Activated naive CD8-positive, alpha-beta T cell treated with anti-CD3 and anti-CD28 coated beads, Interleukin-2, amount 50 U/mL, for 24 hours (primary cell): ENCODE data around the gene PIGU.

Source experiments
- ATAC-seq: fragments of 150-1000 bp; cut with Tn5 transposase; one replicate; pipeline ENCODE4 v1.10.0; 2021
- DNase-seq: peaks from one replicate; pipeline ENCODE4 v3.0.0; 2021
- H3K27ac Mint-ChIP-seq: one replicate; pipeline ENCODE4 v1.8.0; 2021; ENCODE audit warnings: mild to moderate bottlenecking, mixed read lengths
- H3K27me3 Mint-ChIP-seq: one replicate; pipeline ENCODE4 v1.8.0; 2021; ENCODE audit warnings: mixed read lengths
- H3K36me3 Mint-ChIP-seq: one replicate; pipeline ENCODE4 v1.8.0; 2021; ENCODE audit warnings: low read depth, mixed read lengths
- H3K4me1 Mint-ChIP-seq: one replicate; pipeline ENCODE4 v1.8.0; 2021; ENCODE audit warnings: mixed read lengths
- H3K4me3 Mint-ChIP-seq: one replicate; pipeline ENCODE4 v1.8.0; 2021; ENCODE audit warnings: mild to moderate bottlenecking, moderate library complexity, mixed read lengths
- H3K9me3 Mint-ChIP-seq: one replicate; pipeline ENCODE4 v1.8.0; 2021; ENCODE audit warnings: mixed read lengths

Gene PIGU

GRCh38 chr20:34541264-34541901, 135.5 kb downstream of the PIGU start:
- ATAC-seq (peak; percentile 26), DNase-seq (no peak)
- peaks cover 15% of the 10 kb centered on the region for H3K36me3 Mint-ChIP-seq
- H3K27me3 Mint-ChIP-seq: no peaks in the 10 kb centered on the region
- H3K27ac Mint-ChIP-seq: peak overlapping the region; percentile 84
- peaks cover 13% of the 10 kb centered on the region for H3K4me1 Mint-ChIP-seq
- no peak overlapping the region for H3K4me3 Mint-ChIP-seq
- H3K9me3 Mint-ChIP-seq: no peaks in the 10 kb centered on the region

- no peak for ATAC-seq
- H3K4me3 Mint-ChIP-seq: no peak overlapping the region
These were observed 136.2 kb downstream of the PIGU start for GRCh38 chr20:34540596-34541263.

GRCh38 chr20:34539756-34540155, 137.1 kb downstream of the PIGU start:
- H3K9me3 Mint-ChIP-seq: no peaks in the 10 kb centered on the region
- no peak for ATAC-seq
- no peak for DNase-seq
- no peak overlapping the region for H3K27ac Mint-ChIP-seq
- H3K4me1 Mint-ChIP-seq: peaks cover 13% of the 10 kb centered on the region
- no peak overlapping the region for H3K4me3 Mint-ChIP-seq
- no peaks in the 10 kb centered on the region for H3K27me3 Mint-ChIP-seq
- H3K36me3 Mint-ChIP-seq: peaks cover 18% of the 10 kb centered on the region

More at GRCh38 chr20:34540596-34541263, 136.2 kb downstream of the PIGU start:
- Mint-ChIP-seq H3K9me3 (no peaks in the 10 kb centered on the region), H3K36me3 (peaks cover 15% of the 10 kb centered on the region), H3K4me1 (peaks cover 13% of the 10 kb centered on the region), H3K27ac (peak overlapping the region; percentile 84), H3K27me3 (no peaks in the 10 kb centered on the region)
- DNase-seq: no peak

GRCh38 chr20:34538671-34539123, 138.2 kb downstream of the PIGU start:
- Mint-ChIP-seq H3K27me3 (no peaks in the 10 kb centered on the region), H3K36me3 (peaks cover 21% of the 10 kb centered on the region), H3K27ac (no peak overlapping the region), H3K4me3 (no peak overlapping the region), H3K9me3 (no peaks in the 10 kb centered on the region), H3K4me1 (peaks cover 6% of the 10 kb centered on the region)
- peak; percentile 67 for DNase-seq
- peak; percentile 45 for ATAC-seq

GRCh38 chr20:34537651-34538050, 139.2 kb downstream of the PIGU start:
- Mint-ChIP-seq H3K9me3 (no peaks in the 10 kb centered on the region), H3K4me3 (no peak overlapping the region), H3K36me3 (peaks cover 21% of the 10 kb centered on the region), H3K4me1 (peaks cover 6% of the 10 kb centered on the region), H3K27ac (no peak overlapping the region), H3K27me3 (no peaks in the 10 kb centered on the region)
- ATAC-seq (no peak), DNase-seq (no peak)

- H3K27ac Mint-ChIP-seq: no peak overlapping the region
These were observed 140.0 kb downstream of the PIGU start for GRCh38 chr20:34536798-34537394.

GRCh38 chr20:34535857-34536256, 141.0 kb downstream of the PIGU start:
- ATAC-seq: no peak
- no peaks in the 10 kb centered on the region for H3K27me3 Mint-ChIP-seq
- no peak overlapping the region for H3K27ac Mint-ChIP-seq
- H3K36me3 Mint-ChIP-seq: peaks cover 18% of the 10 kb centered on the region
- no peak overlapping the region for H3K4me3 Mint-ChIP-seq
- H3K9me3 Mint-ChIP-seq: no peaks in the 10 kb centered on the region
- H3K4me1 Mint-ChIP-seq: no peaks in the 10 kb centered on the region
- no peak for DNase-seq

More at GRCh38 chr20:34536798-34537394, 140.0 kb downstream of the PIGU start:
- peaks cover 6% of the 10 kb centered on the region for H3K4me1 Mint-ChIP-seq
- no peaks in the 10 kb centered on the region for H3K27me3 Mint-ChIP-seq
- DNase-seq (peak; percentile 53), ATAC-seq (peak; percentile 30)
- no peaks in the 10 kb centered on the region for H3K9me3 Mint-ChIP-seq
- H3K4me3 Mint-ChIP-seq: no peak overlapping the region
- H3K36me3 Mint-ChIP-seq: peaks cover 23% of the 10 kb centered on the region

- H3K4me3 Mint-ChIP-seq: no peak overlapping the region
These were observed 141.5 kb downstream of the PIGU start for GRCh38 chr20:34535301-34535840.

GRCh38 chr20:34534391-34535165, 142.3 kb downstream of the PIGU start:
- peaks cover 16% of the 10 kb centered on the region for H3K36me3 Mint-ChIP-seq
- H3K4me1 Mint-ChIP-seq: no peaks in the 10 kb centered on the region

More at GRCh38 chr20:34535301-34535840, 141.5 kb downstream of the PIGU start:
- Mint-ChIP-seq H3K4me1 (no peaks in the 10 kb centered on the region), H3K9me3 (no peaks in the 10 kb centered on the region), H3K27ac (no peak overlapping the region), H3K27me3 (no peaks in the 10 kb centered on the region), H3K36me3 (peaks cover 17% of the 10 kb centered on the region)
- ATAC-seq (no peak), DNase-seq (no peak)

GRCh38 chr20:34532756-34533155, 144.1 kb downstream of the PIGU start:
- H3K4me1 Mint-ChIP-seq: no peaks in the 10 kb centered on the region
- no peak for DNase-seq
- peaks cover 19% of the 10 kb centered on the region for H3K36me3 Mint-ChIP-seq
- no peak overlapping the region for H3K27ac Mint-ChIP-seq
- no peak for ATAC-seq
- no peaks in the 10 kb centered on the region for H3K27me3 Mint-ChIP-seq
- no peaks in the 10 kb centered on the region for H3K9me3 Mint-ChIP-seq
- H3K4me3 Mint-ChIP-seq: no peak overlapping the region

More at GRCh38 chr20:34534391-34535165, 142.3 kb downstream of the PIGU start:
- no peak for DNase-seq
- Mint-ChIP-seq H3K27me3 (no peaks in the 10 kb centered on the region), H3K4me3 (no peak overlapping the region), H3K27ac (no peak overlapping the region), H3K9me3 (no peaks in the 10 kb centered on the region)
- ATAC-seq: no peak

GRCh38 chr20:34532320-34532719, 144.6 kb downstream of the PIGU start:
- H3K36me3 Mint-ChIP-seq: peaks cover 18% of the 10 kb centered on the region
- no peaks in the 10 kb centered on the region for H3K4me1 Mint-ChIP-seq
- H3K27ac Mint-ChIP-seq: no peak overlapping the region
- ATAC-seq (no peak), DNase-seq (no peak)
- no peak overlapping the region for H3K4me3 Mint-ChIP-seq
- no peaks in the 10 kb centered on the region for H3K27me3 Mint-ChIP-seq
- H3K9me3 Mint-ChIP-seq: no peaks in the 10 kb centered on the region

GRCh38 chr20:34531608-34532265, 145.2 kb downstream of the PIGU start:
- peak overlapping the region; percentile 16 for H3K27ac Mint-ChIP-seq
- H3K4me3 Mint-ChIP-seq: no peak overlapping the region
- H3K27me3 Mint-ChIP-seq: no peaks in the 10 kb centered on the region
- DNase-seq (no peak), ATAC-seq (no peak)
- H3K4me1 Mint-ChIP-seq: no peaks in the 10 kb centered on the region
- peaks cover 12% of the 10 kb centered on the region for H3K36me3 Mint-ChIP-seq
- H3K9me3 Mint-ChIP-seq: no peaks in the 10 kb centered on the region

GRCh38 chr20:34530342-34530741, 146.6 kb downstream of the PIGU start:
- no peak overlapping the region for H3K4me3 Mint-ChIP-seq
- H3K9me3 Mint-ChIP-seq: no peaks in the 10 kb centered on the region
- H3K27me3 Mint-ChIP-seq: no peaks in the 10 kb centered on the region
- peaks cover 14% of the 10 kb centered on the region for H3K36me3 Mint-ChIP-seq
- no peaks in the 10 kb centered on the region for H3K4me1 Mint-ChIP-seq
- ATAC-seq: no peak
- no peak for DNase-seq
- no peak overlapping the region for H3K27ac Mint-ChIP-seq

- Mint-ChIP-seq H3K27ac (no peak overlapping the region), H3K36me3 (peaks cover 11% of the 10 kb centered on the region), H3K27me3 (no peaks in the 10 kb centered on the region), H3K4me1 (no peaks in the 10 kb centered on the region), H3K9me3 (no peaks in the 10 kb centered on the region), H3K4me3 (no peak overlapping the region)
- ATAC-seq (no peak), DNase-seq (no peak)
These were observed 147.2 kb downstream of the PIGU start for GRCh38 chr20:34529742-34530141.
